Mucosa of descending colon (tissue), 3 donors: Measurements from ENCODE around the gene RORC. TPM values are rescaled to one million over a fixed set of nuclear protein-coding genes. Genes with fewer than 3 reads are reported as not detected.

ENCODE experiments used
- ATAC-seq: fragments of 200-7000 bp; cut with Tn5 transposase; one replicate; pipeline ENCODE4 v1.9.1; 2020; ENCODE audit warnings: mild to moderate bottlenecking, moderate library complexity
- DNase-seq, 3 donors: peaks; one replicate each; pipeline ENCODE4 v3.0.0-alpha.2; 2020
- H3K36me3 ChIP-seq: fragments of 200-600 bp; one replicate; pipeline ENCODE4 v1.8.0; 2021; ENCODE audit warnings: low read depth, mild to moderate bottlenecking
- H3K4me1 ChIP-seq: fragments of 200-600 bp; one replicate; pipeline ENCODE4 v1.8.0; 2021; ENCODE audit warnings: low read depth, mild to moderate bottlenecking
- H3K4me3 ChIP-seq: fragments of 200-600 bp; one replicate; pipeline ENCODE4 v1.8.0; 2021; ENCODE audit warnings: mild to moderate bottlenecking
- H3K9me3 ChIP-seq: fragments of 200-600 bp; one replicate; pipeline ENCODE4 v1.8.0; 2021; ENCODE audit warnings: mild to moderate bottlenecking
- CTCF ChIP-seq: fragments of 200-600 bp; IDR thresholded peaks from one replicate; pipeline ENCODE4 v1.8.0; 2022; ENCODE audit warnings: antibody characterized with exemption, mild to moderate bottlenecking
- intact Hi-C, 2 donors: fragments of 100-400 bp; cut with DNase I in 1 of 2; cut with micrococcal nuclease in 1 of 2; formaldehyde crosslinking; loops; one replicate each; pipeline versions ENCODE4 v1.11.0 to v1.11.1; 2022; cut with DNase I, micrococcal nuclease
- total RNA-seq, 3 donors: library from RNA; stranded (reverse); fragmentation: NEBNext Ultra II Directional in 2 of 3; extraction: Animal tissue kit (Norgen Biotek cat#: 25700) in 2 of 3; gene quantifications; one replicate each; pipeline versions ENCODE4 v1.2.1 to v1.2.4, GENCODE V29; 2021 to 2023
- donor health status: DM: no; HTN: no; CAD: no; lungs with moderate emphysema.
- donor health status: DM: no; HTN: no; CAD: no.
- donor health status: DM: no; HTN: yes; CAD: no.

Gene RORC
- total RNA-seq, 3 donors from 2014 or later = 9.5 to 29.5 (median 17.7) TPM

DNA sequence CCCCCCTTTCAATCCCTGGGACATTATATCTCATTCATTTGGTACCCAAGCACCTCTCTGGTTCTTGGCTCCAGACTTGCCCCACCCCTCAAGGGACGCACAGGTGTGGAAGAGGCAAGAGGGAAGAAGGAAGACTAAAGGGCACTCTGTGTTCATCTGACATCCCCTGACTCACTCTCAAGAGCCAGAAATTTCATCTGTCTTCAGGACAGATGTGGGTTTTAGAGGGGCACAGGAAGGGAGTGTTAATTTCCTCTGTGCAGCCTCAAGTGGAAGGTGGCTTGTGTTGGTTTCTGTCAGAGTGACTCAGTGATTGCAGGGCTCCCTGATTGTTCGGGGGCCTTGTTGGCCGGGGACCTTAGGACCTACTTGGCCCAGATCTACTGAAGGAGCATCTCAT, 5.6 kb upstream of the RORC start:
- DNase-seq = no peak
- H3K4me1 ChIP-seq = peaks cover 17% of the 10 kb centered on the region
- no peaks in the 10 kb centered on the region for H3K9me3 ChIP-seq
- TF ChIP-seq CTCF = no peak
- intact Hi-C loops = no loop called here
- no peak overlapping the region for H3K4me3 ChIP-seq
- H3K36me3 ChIP-seq = no peaks in the 10 kb centered on the region
- peak; percentile 22 for ATAC-seq

DNA sequence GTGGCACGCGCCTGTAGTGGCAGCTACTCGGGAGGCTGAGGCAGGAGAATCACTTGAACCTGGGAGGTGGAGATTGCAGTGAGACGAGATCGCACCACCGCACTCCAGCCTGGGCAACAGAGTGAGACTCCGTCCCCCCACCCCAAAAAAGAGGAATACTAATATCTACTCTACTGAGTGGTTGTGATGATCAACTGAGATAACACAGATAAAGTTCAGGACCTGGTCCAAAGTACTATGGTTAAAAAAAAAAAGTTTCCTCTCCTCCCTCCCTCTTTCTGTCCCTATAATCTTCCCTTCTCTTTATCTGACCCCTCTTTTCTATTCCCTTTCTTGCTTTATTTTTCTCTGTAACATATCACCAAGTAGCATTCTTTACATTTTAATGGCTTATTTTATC, 4.0 kb upstream of the RORC start:
- intact Hi-C loops = no loop called here

DNA sequence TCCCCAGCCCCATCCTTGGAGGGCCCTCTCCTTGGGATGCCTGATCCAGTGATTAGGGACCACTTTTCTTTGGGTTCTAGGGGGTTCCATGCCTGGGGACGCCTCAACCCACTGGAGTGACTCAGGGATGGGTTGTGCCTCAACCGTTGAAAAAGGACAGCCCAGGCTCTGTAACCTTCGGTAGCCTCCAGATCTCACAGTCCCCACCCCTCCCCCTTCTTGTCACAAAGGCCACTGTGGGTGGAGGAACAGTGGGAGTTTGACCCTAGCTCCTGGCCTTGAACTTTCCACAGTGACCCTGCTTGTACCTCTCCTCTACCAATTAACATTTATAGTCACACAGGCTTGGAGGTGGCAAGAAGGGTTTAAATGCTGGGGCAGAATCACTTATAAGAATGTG, 2.6 kb upstream of the RORC start:
- Histone ChIP-seq H3K9me3 (no peaks in the 10 kb centered on the region), H3K4me1 (peaks cover 20% of the 10 kb centered on the region)
- intact Hi-C loops = no loop called here

More for the DNA sequence above, 4.0 kb upstream of the RORC start:
- H3K9me3 ChIP-seq = no peaks in the 10 kb centered on the region
- DNase-seq = no peak
- H3K4me3 ChIP-seq = no peak overlapping the region
- H3K36me3 ChIP-seq = no peaks in the 10 kb centered on the region
- ATAC-seq = no peak
- TF ChIP-seq CTCF = no peak
- H3K4me1 ChIP-seq = peaks cover 20% of the 10 kb centered on the region

GRCh38 chr1:151833172-151833900, 1.7 kb upstream of the RORC start:
- peaks cover 20% of the 10 kb centered on the region for H3K4me1 ChIP-seq
- H3K36me3 ChIP-seq = no peaks in the 10 kb centered on the region
- no peak for TF ChIP-seq CTCF
- no peaks in the 10 kb centered on the region for H3K9me3 ChIP-seq
- ATAC-seq (no peak), DNase-seq (no peak)
- intact Hi-C loops = no loop called here
- no peak overlapping the region for H3K4me3 ChIP-seq

More for the DNA sequence above, 2.6 kb upstream of the RORC start:
- Histone ChIP-seq H3K4me3 (no peak overlapping the region), H3K36me3 (no peaks in the 10 kb centered on the region)
- ATAC-seq (no peak), DNase-seq (no peak)
- TF ChIP-seq CTCF = no peak

DNA sequence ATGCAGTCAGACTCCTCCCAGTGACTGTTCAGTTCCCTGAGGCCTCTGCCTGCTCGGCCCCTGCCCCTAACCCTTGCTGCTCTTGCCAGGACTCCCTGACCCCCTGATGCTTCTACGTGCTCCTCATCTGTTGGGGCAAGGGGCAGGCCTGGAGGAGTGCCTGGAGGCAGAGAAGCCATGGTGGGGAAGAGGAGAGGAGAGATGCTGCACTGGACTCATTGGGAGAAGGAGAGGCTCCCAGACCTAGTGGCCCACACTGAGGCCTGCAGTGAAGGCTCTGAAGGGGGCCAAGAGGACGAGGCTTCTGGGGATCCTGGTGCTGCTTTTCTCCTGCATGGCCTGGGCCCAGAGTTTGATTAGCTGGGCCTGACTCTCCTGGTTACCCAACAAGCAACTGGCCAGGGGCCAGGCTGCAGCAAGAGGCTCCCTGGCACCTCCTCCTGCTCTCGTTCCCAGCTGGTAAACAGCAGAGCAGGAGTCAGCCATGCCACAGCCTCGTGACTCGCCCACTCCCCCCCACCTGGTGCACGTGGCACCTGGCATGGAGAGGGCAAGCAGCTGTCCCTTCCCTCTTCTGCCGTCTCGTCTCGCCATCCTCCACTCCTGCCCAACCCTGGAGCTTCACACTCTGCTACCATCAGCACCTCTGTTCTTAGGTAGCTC, 847 bp upstream of the RORC start:
- intact Hi-C loops = no loop called here
- Histone ChIP-seq H3K4me3 (no peak overlapping the region), H3K36me3 (no peaks in the 10 kb centered on the region), H3K9me3 (no peaks in the 10 kb centered on the region), H3K4me1 (peaks cover 20% of the 10 kb centered on the region)
- ATAC-seq (peak; percentile 62), DNase-seq (peak; percentile 89 to 91 (median 90))
- no peak for TF ChIP-seq CTCF
